A549 treated with DMSO at 1 μM for 4 hours (cell line): Measurements from ENCODE around the gene B3GAT3. TPM values are rescaled to one million over a fixed set of nuclear protein-coding genes. Genes with fewer than 3 reads are reported as not detected.

Source experiments
- total RNA-seq: library from RNA; stranded (reverse); fragments of 200-300 nt; extraction: Qiagen RNA extraction; gene quantifications from 5 replicates; pipeline ENCODE4 v1.2.3, GENCODE V29; 2022; ENCODE audit warnings: low read depth

The B3GAT3 gene
- total RNA-seq = 46.5 to 57.3 TPM (median 51.6 TPM) in 5 replicates

DNA sequence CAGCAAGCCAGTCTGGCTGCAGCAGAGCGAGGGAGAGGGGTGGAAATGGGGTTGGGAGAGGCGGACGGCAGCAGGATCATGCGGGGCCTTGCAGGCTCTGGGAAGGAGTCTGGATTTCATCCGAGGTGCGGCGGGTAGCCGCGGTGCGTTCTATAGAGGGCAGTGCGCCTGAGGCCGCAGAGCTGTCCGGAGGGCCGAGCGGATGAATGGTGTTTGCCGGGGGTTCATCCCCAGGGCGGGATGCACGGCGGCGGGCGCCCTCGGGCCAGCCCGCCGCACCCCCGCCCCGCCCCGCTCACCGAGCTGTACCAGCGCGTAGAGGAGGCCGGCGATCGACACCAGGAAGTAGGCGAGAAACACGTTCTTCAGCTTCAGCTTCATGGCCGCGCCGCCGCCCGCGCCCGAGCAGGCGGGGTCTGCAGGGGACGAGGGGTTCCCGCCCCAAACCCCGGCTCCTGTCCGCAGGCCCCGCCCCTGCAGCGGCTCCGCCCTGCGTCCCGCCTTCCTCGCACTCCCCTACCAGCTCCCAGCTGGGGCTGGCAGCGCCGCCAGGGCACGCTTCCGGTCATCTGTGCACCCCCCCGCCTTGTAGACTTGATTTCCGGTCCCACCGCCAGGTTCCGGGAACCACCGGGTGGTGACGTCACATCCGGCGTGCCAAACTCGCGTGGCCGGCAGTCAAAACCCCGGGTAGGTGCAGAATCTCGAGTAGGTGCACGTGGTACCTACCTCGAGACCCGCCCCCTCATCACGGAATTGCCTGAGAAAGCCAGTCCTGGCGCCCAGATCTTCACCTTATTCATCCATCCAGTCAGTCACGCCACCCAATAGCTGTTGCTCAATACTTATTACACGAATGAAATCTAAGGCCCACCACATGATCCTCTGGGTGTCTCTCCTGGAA, at the start of gene B3GAT3:
TSS of gene B3GAT3 (minus strand) at position 420 of the 904 bp plus-strand sequence. CDS start at position 381, 39 bp downstream.

DNA sequence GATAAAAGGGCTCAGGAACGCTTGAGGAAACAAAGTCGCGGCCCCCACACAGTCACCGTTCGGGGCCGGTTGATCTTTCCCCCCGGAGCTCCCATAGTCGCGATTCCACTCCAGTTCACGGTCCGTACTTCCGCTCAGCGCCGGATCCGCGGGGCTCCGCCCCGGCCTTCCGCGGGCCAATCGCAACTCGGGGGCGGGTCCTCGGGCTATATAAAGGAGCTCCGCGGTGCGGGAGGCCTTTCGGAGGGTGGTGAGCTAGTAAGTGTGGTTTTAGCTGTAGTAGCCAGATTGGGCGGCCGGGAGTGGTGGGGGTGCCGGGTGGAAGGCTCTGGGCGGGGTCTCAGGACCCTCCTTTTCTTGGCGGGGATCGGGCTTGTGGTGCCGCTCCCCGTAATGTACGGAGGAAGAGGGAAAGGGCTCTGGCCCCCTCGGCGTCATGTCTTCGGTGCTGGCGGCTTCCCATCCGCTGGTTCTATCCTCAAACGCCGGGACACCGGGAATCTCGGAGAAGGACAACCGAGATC, 43.4 kb upstream of the B3GAT3 start, which contains the start of the genes C11orf98 and CSKMT:
TSS of gene C11orf98 (minus strand) at position 136 of the 524 bp plus-strand sequence. CDS start at position 95, 41 bp downstream.
TSS of gene CSKMT (plus strand) at position 238 of the 524 bp plus-strand sequence. CDS start 568 bp downstream, outside the sequence.

GRCh38 chr11:62645946-62646824, 24.4 kb upstream of the B3GAT3 start, which contains the start of gene GANAB:
GANAB (minus strand) TSS chr11:62646613; CDS start chr11:62646599, 14 bp downstream.

GRCh38 chr11:62612366-62613290, 9.2 kb downstream of the B3GAT3 start, which contains the start of the genes EML3 and ROM1:
EML3 (minus strand) TSS chr11:62612775; CDS start chr11:62612457, 318 bp downstream.
ROM1 (plus strand) TSS chr11:62613257; CDS start chr11:62613282, 25 bp downstream.

GRCh38 chr11:62601372-62602140, 20.2 kb downstream of the B3GAT3 start, which contains the start of gene MTA2:
MTA2 (minus strand) TSS chr11:62601865; CDS start chr11:62601450, 415 bp downstream.

DNA sequence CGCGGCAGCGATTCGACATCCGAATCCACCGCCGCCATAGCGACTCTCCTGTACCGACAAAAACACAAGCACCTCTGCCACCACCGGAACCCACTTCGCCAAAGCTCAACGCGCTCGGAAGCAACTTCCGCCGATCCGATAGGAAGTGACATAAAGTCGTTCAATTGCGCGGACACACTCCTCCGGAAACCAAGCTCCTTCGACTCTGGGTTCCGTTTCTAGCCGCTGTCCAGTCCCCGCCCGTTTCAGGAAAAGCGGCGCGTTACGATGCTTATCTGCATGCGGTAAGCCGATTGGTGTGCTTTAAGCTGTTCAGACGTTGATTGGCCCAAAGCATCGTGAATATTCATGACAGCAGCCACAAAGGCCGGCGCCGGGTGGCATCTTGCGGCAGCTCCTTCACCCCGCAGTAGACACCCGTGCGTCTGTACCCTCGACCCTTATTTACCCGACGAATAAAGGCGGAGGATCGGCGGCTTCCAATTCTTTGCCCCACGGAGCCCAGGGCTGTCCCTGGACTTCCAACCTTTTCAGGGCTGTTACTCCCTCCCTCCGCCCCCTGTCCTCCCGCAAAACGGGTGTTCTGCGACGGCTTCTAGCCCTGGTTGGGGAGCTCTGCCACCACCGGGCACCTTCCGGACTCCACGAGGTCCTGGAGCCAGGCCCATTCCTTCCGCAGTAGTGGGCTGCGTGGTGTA, 30.2 kb downstream of the B3GAT3 start, which contains the start of gene TUT1:
TSS of gene TUT1 (minus strand) at position 76 of the 698 bp plus-strand sequence. CDS start at position 38, 38 bp downstream.

DNA sequence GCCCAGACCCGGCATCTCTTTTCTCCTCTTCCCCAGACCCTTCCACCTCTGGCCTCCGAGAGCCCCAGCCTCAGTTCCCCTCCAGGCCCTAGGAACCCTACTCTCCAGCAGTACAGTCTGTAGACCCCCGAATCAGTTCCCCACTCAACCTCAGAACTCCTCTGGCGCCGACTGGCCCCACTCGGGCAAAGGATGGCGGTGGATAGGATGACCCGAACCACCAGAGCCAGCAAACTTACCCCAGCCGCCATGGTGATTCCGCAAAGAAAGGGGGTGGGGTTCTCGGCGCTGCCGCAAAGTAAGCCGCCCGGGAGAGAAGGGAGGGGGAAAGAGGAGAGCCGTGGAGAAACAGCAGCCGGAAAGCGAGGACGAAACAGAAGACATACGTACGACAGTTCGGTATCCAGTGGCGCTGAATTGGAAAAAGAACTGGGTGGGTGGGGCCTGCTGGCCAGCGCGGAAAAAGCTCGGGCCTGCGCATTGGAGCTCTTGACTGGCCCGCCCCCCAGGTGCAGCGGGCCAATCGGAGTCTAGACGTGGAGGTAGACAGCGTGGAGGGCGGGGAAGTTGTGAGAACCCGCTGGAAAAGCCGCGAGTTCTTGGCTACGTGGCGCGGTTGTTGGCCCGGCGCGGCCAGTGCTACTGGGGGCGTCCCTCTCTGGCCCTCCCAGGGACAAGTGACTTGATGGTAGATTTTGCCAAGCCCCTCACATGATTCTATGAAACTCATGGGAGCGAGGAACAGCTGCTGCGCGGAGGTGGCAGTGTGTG, 48.0 kb downstream of the B3GAT3 start, which contains the start of gene EEF1G:
TSS of gene EEF1G (minus strand) at position 300 of the 771 bp plus-strand sequence. CDS start at position 251, 49 bp downstream.

Other genes starting within 250 kb of the B3GAT3 start
- gene SCGB1A1, start 203.0 kb downstream of the B3GAT3 start, total RNA-seq = not detected in 5 replicates
- gene AHNAK, start 75.2 kb downstream of the B3GAT3 start, total RNA-seq = 167 to 211 TPM (median 191 TPM) in 5 replicates
- gene EEF1G, start 48.1 kb downstream of the B3GAT3 start, total RNA-seq = 1,927 to 2,090 TPM (median 2,005 TPM) in 5 replicates
- 11.7 to 16.4 TPM (median 14.8 TPM) in 5 replicates for gene TUT1, start 30.5 kb downstream of the B3GAT3 start, total RNA-seq
- 87.0 to 95.9 TPM (median 89.9 TPM) in 5 replicates for gene MTA2, start 20.1 kb downstream of the B3GAT3 start, total RNA-seq
- gene EML3, start 9.2 kb downstream of the B3GAT3 start, total RNA-seq = 17.4 to 24.3 TPM (median 23.3 TPM) in 5 replicates
- gene ROM1, start 8.7 kb downstream of the B3GAT3 start, total RNA-seq = 4.0 to 5.3 TPM (median 4.4 TPM) in 5 replicates
- gene GANAB, start 24.6 kb upstream of the B3GAT3 start, total RNA-seq = 260 to 286 TPM (median 272 TPM) in 5 replicates
- 18.1 to 23.5 TPM (median 21.1 TPM) in 5 replicates for gene INTS5, start 31.3 kb upstream of the B3GAT3 start, total RNA-seq
- gene C11orf98, start 43.2 kb upstream of the B3GAT3 start, total RNA-seq = 134 to 147 TPM (median 144 TPM) in 5 replicates
- gene CSKMT, start 43.3 kb upstream of the B3GAT3 start, total RNA-seq = 12.2 to 16.7 TPM (median 15.5 TPM) in 5 replicates
- gene UQCC3, start 49.7 kb upstream of the B3GAT3 start, total RNA-seq = 25.7 to 36.5 TPM (median 31.8 TPM) in 5 replicates
- gene LBHD1, start 50.3 kb upstream of the B3GAT3 start, total RNA-seq = 4.4 to 6.6 TPM (median 5.4 TPM) in 5 replicates
- 103 to 124 TPM (median 116 TPM) in 5 replicates for gene UBXN1, start 57.1 kb upstream of the B3GAT3 start, total RNA-seq
- 0.03 to 0.15 TPM (median 0.12 TPM) in 3 of 5 replicates, not detected in the others for gene LRRN4CL, start 67.5 kb upstream of the B3GAT3 start, total RNA-seq
- gene BSCL2, start 85.4 kb upstream of the B3GAT3 start, total RNA-seq = 59.2 to 86.7 TPM (median 72.8 TPM) in 5 replicates
- gene GNG3, start 85.7 kb upstream of the B3GAT3 start, total RNA-seq = not detected in 5 replicates
- gene HNRNPUL2, start 105.5 kb upstream of the B3GAT3 start, total RNA-seq = 38.4 to 45.9 TPM (median 43.9 TPM) in 5 replicates
- 25.6 to 36.9 TPM (median 35.6 TPM) in 5 replicates for gene TTC9C, start 106.5 kb upstream of the B3GAT3 start, total RNA-seq
- gene ZBTB3, start 132.2 kb upstream of the B3GAT3 start, total RNA-seq = 2.1 to 2.5 TPM (median 2.1 TPM) in 5 replicates
- gene POLR2G, start 139.6 kb upstream of the B3GAT3 start, total RNA-seq = 167 to 186 TPM (median 179 TPM) in 5 replicates
- 14.1 to 17.7 TPM (median 15.2 TPM) in 5 replicates for gene TAF6L, start 149.4 kb upstream of the B3GAT3 start, total RNA-seq
- 66.9 to 93.0 TPM (median 81.2 TPM) in 5 replicates for gene TMEM179B, start 165.4 kb upstream of the B3GAT3 start, total RNA-seq
- gene TMEM223, start 170.0 kb upstream of the B3GAT3 start, total RNA-seq = 19.0 to 29.4 TPM (median 27.1 TPM) in 5 replicates
- 44.6 to 59.3 TPM (median 53.9 TPM) in 5 replicates for gene NXF1, start 183.5 kb upstream of the B3GAT3 start, total RNA-seq
- gene STX5, start 210.1 kb upstream of the B3GAT3 start, total RNA-seq = 20.5 to 28.2 TPM (median 26.0 TPM) in 5 replicates
- not detected in 5 replicates for gene TEX54, start 210.9 kb upstream of the B3GAT3 start, total RNA-seq
- 80.1 to 88.6 TPM (median 84.8 TPM) in 5 replicates for gene WDR74, start 217.6 kb upstream of the B3GAT3 start, total RNA-seq